HTR-8/SVneo (cell line): ENCODE results near the gene CYTH1.

Source experiments
- DNase-seq: peaks from one replicate; pipeline ENCODE4 v3.0.0; 2011; ENCODE audit warnings: low spot score, mixed read lengths; ENCODE audit not compliant: insufficient read length
- FAIRE-seq: peaks from 2 replicates; lab custom pipeline; 2011; peaks lifted over from hg19 to GRCh38; lab: Jason Lieb, UNC

CYTH1 gene

DNA sequence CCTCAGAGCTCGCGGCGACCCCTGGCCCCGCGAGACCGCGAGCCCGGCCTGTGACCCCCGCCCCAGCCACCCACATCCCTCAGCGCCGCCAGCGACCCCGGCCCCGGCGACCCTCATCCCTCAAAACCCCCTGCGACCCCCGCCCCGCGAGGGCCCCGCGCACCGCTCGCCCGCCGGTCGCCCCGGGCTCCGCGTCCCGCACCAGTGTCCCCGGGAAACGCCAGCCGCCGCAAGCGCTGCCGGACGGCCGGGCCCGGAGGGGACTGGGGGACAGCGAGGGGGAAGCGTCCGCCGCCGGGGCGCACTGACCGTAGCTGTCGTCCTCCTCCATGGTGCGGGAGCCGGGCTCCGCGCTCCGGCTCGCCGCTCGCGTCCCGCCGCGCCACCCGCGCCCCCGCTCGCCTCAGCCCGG is at the start of gene CYTH1:
TSS of gene CYTH1 (minus strand) at position 381 of the 412 bp plus-strand sequence. CDS start at position 331, 50 bp downstream.
- DNase-seq = no peak
- no peak for FAIRE-seq

DNA sequence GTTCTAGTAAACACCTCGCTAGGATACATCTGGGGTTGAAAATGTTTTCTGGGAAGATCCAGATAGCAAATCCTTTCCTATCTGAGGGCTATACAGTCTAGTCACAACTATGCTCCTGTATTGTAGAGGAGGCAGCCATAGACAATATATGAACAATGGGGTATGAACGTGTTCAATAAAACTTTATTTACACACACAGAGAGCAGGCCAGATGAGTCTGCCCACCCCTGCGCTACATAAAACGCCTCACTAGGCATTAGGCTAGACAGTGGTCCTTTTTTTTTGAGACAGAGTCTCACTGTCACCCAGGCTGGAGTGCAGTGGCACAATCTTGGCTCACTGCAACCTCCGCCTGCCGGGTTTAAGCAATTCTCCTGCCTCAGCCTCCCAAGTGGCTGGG is 47.4 kb upstream of the CYTH1 start:
- DNase-seq (no peak), FAIRE-seq (no peak)

- DNase-seq (peak; percentile 48), FAIRE-seq (no peak)
Measured at GRCh38 chr17:78828470-78829185, 46.6 kb upstream of the CYTH1 start.

DNA sequence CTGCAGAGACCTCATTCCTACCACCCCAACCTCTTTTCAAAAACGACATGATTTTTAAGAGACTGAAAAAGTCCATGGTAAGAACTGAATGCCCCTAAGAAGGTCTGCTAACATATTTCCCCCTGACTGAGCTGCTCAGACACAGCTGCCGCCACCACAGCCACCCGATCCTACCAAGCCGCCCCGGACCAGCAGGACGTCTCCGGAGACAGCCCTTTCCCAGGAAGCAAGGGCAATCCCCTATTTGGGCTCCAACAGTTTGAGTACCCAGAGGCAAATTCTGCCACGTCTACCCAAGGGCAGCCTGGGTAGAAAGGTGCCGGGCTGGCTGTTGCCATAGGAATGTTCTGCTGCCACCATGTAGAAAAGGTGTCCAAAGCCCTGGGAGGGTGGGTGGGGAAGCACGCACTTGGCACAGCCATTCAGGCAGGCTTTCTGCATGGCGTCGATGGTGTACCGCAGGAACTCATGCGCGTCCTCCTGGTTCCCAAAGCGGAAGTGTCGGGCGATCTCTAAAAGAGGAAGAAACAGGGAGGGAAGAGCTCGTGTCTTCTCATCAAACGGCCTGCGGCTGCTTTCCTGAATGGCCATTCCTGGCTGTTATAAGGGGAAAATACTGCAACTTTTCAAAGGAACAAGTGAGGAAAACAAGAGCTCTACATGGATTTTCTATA is 44.9 kb upstream of the CYTH1 start:
- FAIRE-seq = no peak
- DNase-seq = no peak

DNA sequence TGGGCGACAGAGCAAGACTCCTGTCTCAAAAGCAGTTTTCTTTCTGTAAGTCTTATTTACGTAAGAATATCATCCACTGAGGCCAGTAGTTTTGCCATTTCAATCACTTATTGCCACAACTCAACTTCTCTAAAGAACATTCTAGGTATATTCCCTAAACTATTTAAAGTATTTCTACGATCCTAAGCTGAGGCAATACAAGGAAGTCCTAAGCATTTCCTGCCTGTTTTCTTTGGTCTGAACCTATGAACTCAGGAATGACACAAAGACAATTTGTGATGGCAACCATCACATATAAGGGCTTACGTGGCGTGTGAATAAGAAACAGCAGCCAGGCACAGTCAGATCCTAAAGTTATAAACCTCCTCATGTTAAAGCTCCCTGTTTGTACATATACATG is 44.3 kb upstream of the CYTH1 start:
- FAIRE-seq (no peak), DNase-seq (no peak)

- no peak for DNase-seq
- no peak for FAIRE-seq
Measured at GRCh38 chr17:78825696-78826095, 43.6 kb upstream of the CYTH1 start.

GRCh38 chr17:78824240-78824639 is 42.2 kb upstream of the CYTH1 start:
- FAIRE-seq (no peak), DNase-seq (no peak)

DNA sequence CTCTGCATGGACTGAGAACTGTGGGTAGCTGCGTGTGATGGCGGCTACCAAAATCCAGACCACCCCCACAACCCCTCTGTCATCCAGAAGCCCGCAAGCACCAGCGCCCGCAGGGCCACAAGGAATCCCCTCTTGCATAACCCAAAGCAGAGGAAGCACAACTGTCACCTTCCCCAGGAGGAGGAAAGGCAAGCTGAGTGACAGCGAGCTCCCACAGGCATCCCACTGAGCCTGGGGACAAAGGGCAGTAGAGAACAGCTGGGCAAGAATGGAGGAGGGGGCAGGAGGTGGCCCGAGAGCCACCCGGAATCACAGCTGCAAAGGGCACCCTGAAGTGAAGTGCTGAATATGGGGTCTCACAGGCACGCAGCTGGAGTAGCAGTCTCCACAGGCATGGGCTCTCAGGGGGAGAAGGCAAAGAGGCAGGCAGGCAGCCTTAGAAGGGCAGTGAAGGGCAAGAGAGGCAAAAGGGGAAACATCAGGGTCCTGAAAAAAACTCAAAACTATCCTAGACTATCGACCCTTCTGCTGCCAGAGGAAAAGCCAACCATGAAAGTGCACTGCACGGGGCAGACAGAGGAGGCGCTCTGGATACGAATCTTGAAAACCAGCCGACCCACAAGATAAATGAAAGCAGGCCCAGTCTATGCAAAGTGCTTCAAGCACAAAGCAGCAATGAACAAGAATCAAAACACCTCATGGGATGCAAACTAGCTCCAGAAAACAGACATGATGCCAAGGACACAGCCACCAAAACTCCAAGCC is 41.4 kb upstream of the CYTH1 start:
- no peak for DNase-seq
- FAIRE-seq = no peak

DNA sequence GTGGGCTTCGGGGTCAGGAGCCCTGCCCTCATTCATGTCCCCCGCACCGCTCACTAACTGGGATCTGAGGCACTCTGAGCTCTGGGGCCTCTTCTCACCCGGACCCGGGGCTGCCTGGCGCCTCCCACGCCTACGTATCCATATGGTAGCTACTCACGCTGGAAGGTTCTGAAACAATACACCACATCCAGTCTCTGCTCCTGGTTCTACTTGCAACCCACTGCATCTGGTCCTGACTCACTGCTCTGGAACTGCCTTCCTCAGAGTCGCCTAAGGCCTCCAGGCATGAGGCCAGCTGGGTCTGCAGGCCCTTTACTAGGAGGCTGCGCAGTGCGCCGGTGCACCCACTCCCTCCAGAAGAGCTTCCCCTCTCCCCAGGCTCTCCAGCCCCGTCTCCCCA is 40.5 kb upstream of the CYTH1 start:
- peak; percentile 74 for FAIRE-seq
- DNase-seq = peak; percentile 46

DNA sequence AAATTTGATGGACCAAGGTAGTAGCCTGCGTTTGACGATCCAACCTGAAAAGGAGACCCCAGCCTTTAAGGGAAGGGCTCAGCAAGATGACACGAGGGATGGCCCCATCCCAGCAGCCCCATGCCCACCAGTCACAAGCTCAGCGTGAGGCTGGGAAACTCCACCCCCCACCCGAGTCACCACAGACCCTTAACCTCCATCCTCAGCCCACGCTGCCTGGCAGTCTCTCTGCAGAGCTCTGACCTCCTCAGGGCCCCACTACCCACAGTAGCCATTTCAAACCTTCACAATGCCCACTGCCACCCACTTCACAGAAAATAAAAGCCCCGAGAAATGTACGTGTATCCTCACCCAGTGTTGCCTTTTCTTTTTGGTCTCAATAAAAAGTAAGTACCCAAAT is 39.9 kb upstream of the CYTH1 start:
- FAIRE-seq = no peak
- DNase-seq = no peak

DNA sequence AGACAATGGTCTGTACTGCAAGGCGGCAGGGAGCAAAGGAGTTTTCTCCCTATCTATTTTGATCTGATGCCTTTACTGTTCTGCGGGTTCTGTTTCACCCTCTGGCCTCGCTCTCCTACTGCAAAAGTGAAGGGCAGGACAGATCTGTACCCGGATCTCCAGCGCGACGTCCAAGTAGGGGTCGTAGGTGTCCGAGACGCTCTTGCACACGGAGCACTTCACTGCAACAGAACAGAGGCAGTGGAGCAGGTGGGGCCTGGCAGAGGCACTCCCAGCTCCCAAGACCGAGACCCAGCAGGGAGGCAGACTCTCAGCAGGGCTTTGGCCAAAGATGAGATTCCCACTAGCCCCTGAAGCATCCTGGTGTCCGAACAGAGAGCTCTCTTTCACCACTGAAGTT is 38.8 kb upstream of the CYTH1 start:
- DNase-seq = no peak
- no peak for FAIRE-seq

DNA sequence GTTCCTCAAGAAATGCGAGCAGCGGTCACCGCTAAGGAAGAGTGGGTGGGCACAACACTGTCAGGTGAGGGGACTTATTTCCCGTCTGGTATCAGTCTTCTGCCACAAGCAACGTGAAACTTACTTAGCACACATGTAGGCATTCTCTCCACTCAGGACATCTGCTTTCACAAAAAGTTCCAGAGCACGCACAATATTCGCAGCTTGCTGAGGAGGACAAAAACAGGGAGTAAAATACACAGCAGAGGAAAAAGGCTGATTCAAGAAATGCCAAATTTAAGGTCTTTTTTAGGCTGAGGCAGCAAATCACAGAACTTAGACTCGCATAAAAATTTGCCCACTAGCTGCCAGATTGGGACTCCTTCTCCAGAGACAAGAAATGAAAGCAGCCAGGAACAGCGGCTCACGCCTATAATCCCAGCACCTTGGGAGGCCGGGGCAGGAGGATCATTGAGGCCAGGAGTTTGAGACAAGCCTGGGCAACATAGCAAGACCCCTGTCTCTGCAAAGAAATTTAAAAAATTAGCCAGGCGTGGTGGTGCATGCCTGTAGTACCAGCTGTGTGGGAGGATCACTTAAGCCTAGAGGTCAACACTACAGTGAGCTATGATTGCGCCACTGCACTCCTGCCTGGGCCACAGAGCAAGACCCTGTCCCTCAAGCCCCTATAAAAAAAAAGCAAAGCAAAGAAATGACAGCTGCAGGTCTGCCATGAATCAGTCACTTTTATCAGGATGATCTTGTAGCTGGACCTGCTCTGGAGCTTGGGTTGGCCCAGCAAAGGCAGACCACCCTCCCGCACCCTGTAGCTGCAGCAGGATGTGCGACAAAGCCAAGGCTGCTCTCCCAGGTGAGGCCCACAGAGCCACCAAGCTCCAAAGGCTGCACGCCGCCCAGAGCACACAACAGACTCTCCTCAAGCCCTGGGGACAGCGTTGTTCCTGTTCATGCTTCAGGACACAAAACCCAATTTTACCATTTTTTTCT is 38.0 kb upstream of the CYTH1 start:
- FAIRE-seq (no peak), DNase-seq (no peak)

DNA sequence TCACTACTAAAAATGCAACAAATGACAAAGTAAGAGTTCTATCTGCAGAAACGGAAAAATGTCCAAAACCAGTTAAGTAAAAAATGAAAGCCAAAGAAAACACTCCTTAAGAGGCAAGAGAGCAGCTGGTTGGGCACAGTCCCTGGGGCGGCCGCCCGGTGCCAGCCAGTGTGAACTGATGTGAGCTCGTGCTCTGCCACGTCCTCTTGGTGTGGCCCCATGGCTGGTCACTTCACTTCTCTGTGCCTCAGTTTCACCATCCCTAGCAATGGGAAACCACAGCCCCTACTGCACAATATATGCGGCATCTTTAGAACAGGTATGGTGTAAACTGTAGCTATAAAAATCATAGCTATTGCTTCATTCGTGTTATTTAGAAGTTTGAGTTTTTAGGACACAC is 37.3 kb upstream of the CYTH1 start:
- DNase-seq (no peak), FAIRE-seq (no peak)

GRCh38 chr17:78818932-78819331 is 36.9 kb upstream of the CYTH1 start:
- no peak for DNase-seq
- no peak for FAIRE-seq

GRCh38 chr17:78818152-78818846 is 36.2 kb upstream of the CYTH1 start:
- no peak for DNase-seq
- no peak for FAIRE-seq

DNA sequence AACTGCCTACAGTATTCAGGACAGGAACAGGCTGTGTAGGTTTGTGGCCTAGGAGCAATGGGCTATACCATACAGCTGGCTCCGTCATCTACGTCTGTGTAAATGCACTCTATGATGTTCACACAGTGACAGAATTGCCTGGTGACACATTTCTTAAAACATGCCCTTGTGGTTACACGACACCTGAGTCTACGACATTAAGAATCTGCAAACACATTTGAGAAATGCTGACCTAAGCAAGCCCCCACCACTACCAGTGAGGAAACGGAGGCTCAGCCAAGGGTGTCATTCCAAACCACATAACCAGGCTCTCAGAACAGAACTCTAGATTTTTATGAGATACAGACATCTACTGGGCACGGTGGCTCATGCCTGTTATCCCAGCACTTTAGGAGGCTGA is 35.0 kb upstream of the CYTH1 start:
- DNase-seq (no peak), FAIRE-seq (peak; percentile 44)

- FAIRE-seq (peak; percentile 76), DNase-seq (no peak)
Measured at GRCh38 chr17:78815696-78816095, 33.6 kb upstream of the CYTH1 start.

DNA sequence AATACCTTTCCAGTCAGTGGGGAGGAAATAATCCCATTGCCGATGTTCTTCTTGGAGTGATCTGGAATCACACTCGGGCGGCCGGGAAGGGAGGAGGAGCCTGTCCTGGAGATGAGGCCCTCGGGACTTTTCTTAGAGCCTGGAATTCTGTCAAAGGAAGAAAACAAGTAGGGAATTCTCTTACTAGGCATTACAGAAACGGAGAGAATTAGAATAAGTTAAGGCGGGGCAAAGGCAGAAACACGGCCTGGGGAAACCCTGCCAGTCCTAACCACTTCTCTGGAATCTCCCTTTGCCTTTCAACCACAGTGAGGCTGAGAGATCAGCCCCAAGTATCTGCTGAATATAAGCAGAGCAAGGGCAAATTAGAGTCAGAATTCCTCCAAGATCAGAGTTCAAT is 30.8 kb upstream of the CYTH1 start:
- no peak for FAIRE-seq
- DNase-seq = no peak

GRCh38 chr17:78808163-78808562 is 26.1 kb upstream of the CYTH1 start:
- no peak for FAIRE-seq
- DNase-seq = no peak
